ENCODE data around the gene NAB2.

DNA sequence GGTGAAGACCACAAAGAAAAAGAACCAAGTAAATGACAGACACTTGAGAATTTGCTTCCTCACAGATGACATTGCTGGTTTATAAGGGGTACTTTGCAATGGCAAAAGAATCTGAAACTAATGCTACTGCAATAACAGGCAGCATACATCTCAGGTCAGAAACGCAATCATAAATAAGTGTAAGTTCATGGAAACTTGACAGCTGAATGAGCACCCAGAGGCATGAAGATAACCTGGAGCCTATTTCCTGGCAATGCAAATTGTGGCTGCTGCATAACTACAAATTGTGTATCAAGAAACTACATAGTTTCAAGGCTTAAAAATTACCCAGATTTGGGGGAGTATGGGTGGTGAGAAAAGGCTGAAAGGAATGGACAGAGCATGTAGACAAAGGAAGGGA is 30.5 kb upstream of the NAB2 start:
- TF ChIP-seq NFIC (IDR thresholded peaks at IDR 0.05; ENCODE audit: borderline replicate concordance) (no peak), TEAD4 (IDR thresholded peaks at IDR 0.05; ENCODE audit: borderline replicate concordance, insufficient read depth) (no peak)
